GM20000 (cell line): ENCODE measurements around the gene POU6F2.

Experiments used
- DNase-seq: peaks from one replicate; pipeline ENCODE4 v3.0.0; 2012; ENCODE audit warnings: low spot score
- CTCF ChIP-seq: IDR thresholded peaks from 2 replicates; pipeline ENCODE4 v1.5.1; 2012; ENCODE audit warnings: mild to moderate bottlenecking, control low read depth; ENCODE audit errors: extremely low read depth, missing control alignments

The POU6F2 gene

GRCh38 chr7:39153647-39154046 lies 175.9 kb downstream of the POU6F2 start:
- DNase-seq: no peak
- TF ChIP-seq CTCF: no peak

- no peak for DNase-seq
- TF ChIP-seq CTCF: no peak
Observed at GRCh38 chr7:39154815-39155214, 177.1 kb downstream of the POU6F2 start.

- TF ChIP-seq CTCF: no peak
- no peak for DNase-seq
Observed at GRCh38 chr7:39158367-39158766, 180.7 kb downstream of the POU6F2 start.

- TF ChIP-seq CTCF: no peak
- DNase-seq: no peak
Observed at GRCh38 chr7:39161903-39162302, 184.2 kb downstream of the POU6F2 start.

GRCh38 chr7:39164887-39165286 lies 187.2 kb downstream of the POU6F2 start:
- no peak for DNase-seq
- no peak for TF ChIP-seq CTCF

- TF ChIP-seq CTCF: no peak
- no peak for DNase-seq
Observed at GRCh38 chr7:39168403-39169098, 190.8 kb downstream of the POU6F2 start.

- DNase-seq: no peak
Observed at GRCh38 chr7:39172137-39172536, 194.4 kb downstream of the POU6F2 start.

More at GRCh38 chr7:39172137-39172536, 194.4 kb downstream of the POU6F2 start:
- TF ChIP-seq CTCF: no peak
